GM19438 (cell line): Measurements from ENCODE around the gene CADPS2.
A peak's percentile ranks its signal among the peaks of the same experiment; 100 is the strongest.

Source experiments
- ATAC-seq: cut with Tn5 transposase; IDR thresholded peaks from one replicate; pipeline ENCODE4 v1.9.1; 2021; ENCODE audit warnings: low read depth; ENCODE audit not compliant: unreplicated experiment

Gene CADPS2

GRCh38 chr7:122886357-122887081 is at the start of gene CADPS2:
Gene CADPS2 (minus strand): TSS chr7:122886460. CDS start chr7:122886337, 123 bp downstream.
- ATAC-seq = peak; percentile 77

GRCh38 chr7:122935620-122936019 is 49.4 kb upstream of the CADPS2 start:
- no peak for ATAC-seq

GRCh38 chr7:122919643-122920181 is 33.5 kb upstream of the CADPS2 start:
- ATAC-seq = no peak

- no peak for ATAC-seq
Observed at GRCh38 chr7:122914812-122915211, 28.6 kb upstream of the CADPS2 start.

GRCh38 chr7:122913608-122914007 is 27.3 kb upstream of the CADPS2 start:
- ATAC-seq = no peak

GRCh38 chr7:122902751-122903495 is 16.7 kb upstream of the CADPS2 start:
- ATAC-seq = peak; percentile 82

- no peak for ATAC-seq
Observed at GRCh38 chr7:122901250-122901649, 15.0 kb upstream of the CADPS2 start.

GRCh38 chr7:122896509-122896908 is 10.2 kb upstream of the CADPS2 start:
- no peak for ATAC-seq

- ATAC-seq = no peak
Observed at GRCh38 chr7:122893486-122893885, 7.2 kb upstream of the CADPS2 start.

GRCh38 chr7:122889116-122889515 is 2.9 kb upstream of the CADPS2 start:
- ATAC-seq = no peak

GRCh38 chr7:122887848-122888247 is 1.6 kb upstream of the CADPS2 start:
- no peak for ATAC-seq

- no peak for ATAC-seq
Observed at GRCh38 chr7:122887198-122887597, 938 bp upstream of the CADPS2 start.

GRCh38 chr7:122885583-122886356 is 490 bp downstream of the CADPS2 start:
- ATAC-seq = peak; percentile 34

GRCh38 chr7:122884186-122884585 is 2.1 kb downstream of the CADPS2 start:
- ATAC-seq = no peak

GRCh38 chr7:122883049-122883680 is 3.1 kb downstream of the CADPS2 start:
- no peak for ATAC-seq

- no peak for ATAC-seq
Observed at GRCh38 chr7:122881324-122881723, 4.9 kb downstream of the CADPS2 start.

- no peak for ATAC-seq
Observed at GRCh38 chr7:122869260-122869659, 17.0 kb downstream of the CADPS2 start.

- no peak for ATAC-seq
Observed at GRCh38 chr7:122867471-122867980, 18.7 kb downstream of the CADPS2 start.

GRCh38 chr7:122864838-122865237 is 21.4 kb downstream of the CADPS2 start:
- no peak for ATAC-seq

GRCh38 chr7:122864016-122864415 is 22.2 kb downstream of the CADPS2 start:
- no peak for ATAC-seq
